Upper lobe of left lung (tissue), 4 donors: ENCODE results near the gene DAPK1.

Experiments
- POLR2A ChIP-seq, 4 donors: fragments of 450-650 bp; IDR thresholded peaks; one replicate each; pipeline ENCODE4 v1.5.1; 2016 to 2017; ENCODE audit warnings: antibody characterized with exemption in 4 of 4, mild to moderate bottlenecking in 2 of 4
- POLR2AphosphoS5 ChIP-seq, 2 donors: sonication (generic); formaldehyde crosslinking; IDR thresholded peaks; one replicate each; pipeline ENCODE4 v1.5.1; 2017; ENCODE audit warnings: antibody characterized with exemption in 2 of 2

GRCh38 chr9:87706066-87706739 is 208.5 kb downstream of the DAPK1 start:
- no peak for TF ChIP-seq POLR2A (IDR thresholded peaks at IDR 0.05)
- TF ChIP-seq POLR2AphosphoS5 (IDR thresholded peaks at IDR 0.05), result no peak
